Upper lobe of left lung (tissue), 4 donors: ENCODE measurements around the gene UXS1.

Experiments
- EP300 ChIP-seq, 4 donors: sonication (generic); formaldehyde crosslinking; IDR thresholded peaks; one replicate each; pipeline ENCODE4 v1.5.1; 2017; ENCODE audit warnings: antibody characterized with exemption in 4 of 4, control low read depth in 2 of 4
- POLR2A ChIP-seq, 4 donors: fragments of 450-650 bp; IDR thresholded peaks; one replicate each; pipeline ENCODE4 v1.5.1; 2016 to 2017; ENCODE audit warnings: antibody characterized with exemption in 4 of 4, mild to moderate bottlenecking in 2 of 4
- POLR2AphosphoS5 ChIP-seq, 2 donors: sonication (generic); formaldehyde crosslinking; IDR thresholded peaks; one replicate each; pipeline ENCODE4 v1.5.1; 2017; ENCODE audit warnings: antibody characterized with exemption in 2 of 2
- TF ChIP-seq, protein P1 (sequence below), 6 experiments: fragments of 450-650 bp in 4 of 6; fragments of 200-600 bp in 2 of 6; sonication (generic) in 2 of 6; IDR thresholded peaks; one replicate each; pipeline ENCODE4 v1.5.1; 2016 to 2019; ENCODE audit warnings: antibody characterized with exemption in 6 of 6

- TF ChIP-seq, protein P1, sequence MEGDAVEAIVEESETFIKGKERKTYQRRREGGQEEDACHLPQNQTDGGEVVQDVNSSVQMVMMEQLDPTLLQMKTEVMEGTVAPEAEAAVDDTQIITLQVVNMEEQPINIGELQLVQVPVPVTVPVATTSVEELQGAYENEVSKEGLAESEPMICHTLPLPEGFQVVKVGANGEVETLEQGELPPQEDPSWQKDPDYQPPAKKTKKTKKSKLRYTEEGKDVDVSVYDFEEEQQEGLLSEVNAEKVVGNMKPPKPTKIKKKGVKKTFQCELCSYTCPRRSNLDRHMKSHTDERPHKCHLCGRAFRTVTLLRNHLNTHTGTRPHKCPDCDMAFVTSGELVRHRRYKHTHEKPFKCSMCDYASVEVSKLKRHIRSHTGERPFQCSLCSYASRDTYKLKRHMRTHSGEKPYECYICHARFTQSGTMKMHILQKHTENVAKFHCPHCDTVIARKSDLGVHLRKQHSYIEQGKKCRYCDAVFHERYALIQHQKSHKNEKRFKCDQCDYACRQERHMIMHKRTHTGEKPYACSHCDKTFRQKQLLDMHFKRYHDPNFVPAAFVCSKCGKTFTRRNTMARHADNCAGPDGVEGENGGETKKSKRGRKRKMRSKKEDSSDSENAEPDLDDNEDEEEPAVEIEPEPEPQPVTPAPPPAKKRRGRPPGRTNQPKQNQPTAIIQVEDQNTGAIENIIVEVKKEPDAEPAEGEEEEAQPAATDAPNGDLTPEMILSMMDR (IDR thresholded peaks at IDR 0.05) = no peak
- TF ChIP-seq POLR2AphosphoS5 (IDR thresholded peaks at IDR 0.05) = no peak
- no peak for TF ChIP-seq POLR2A (IDR thresholded peaks at IDR 0.05)
- no peak for TF ChIP-seq EP300 (IDR thresholded peaks at IDR 0.05)
Observed at GRCh38 chr2:106090916-106091618, 103.0 kb downstream of the UXS1 start.
